GM19468 (cell line): ENCODE data around the gene CACNB2.

ENCODE experiments used
- ATAC-seq: cut with Tn5 transposase; IDR thresholded peaks from one replicate; pipeline ENCODE4 v1.9.1; 2021; ENCODE audit warnings: mild to moderate bottlenecking, moderate library complexity, moderate number of reproducible peaks; ENCODE audit not compliant: unreplicated experiment; ENCODE audit errors: extremely low read depth

Gene CACNB2

GRCh38 chr10:18222866-18223265 is 82.6 kb downstream of the CACNB2 start:
- no peak for ATAC-seq

- no peak for ATAC-seq
Observed at GRCh38 chr10:18223898-18224297, 83.7 kb downstream of the CACNB2 start.

- no peak for ATAC-seq
Observed at GRCh38 chr10:18224626-18225445, 84.6 kb downstream of the CACNB2 start.

- ATAC-seq: no peak
Observed at GRCh38 chr10:18226336-18226735, 86.1 kb downstream of the CACNB2 start.

GRCh38 chr10:18229826-18230225 is 89.6 kb downstream of the CACNB2 start:
- no peak for ATAC-seq

- ATAC-seq: no peak
Observed at GRCh38 chr10:18230794-18231193, 90.6 kb downstream of the CACNB2 start.

GRCh38 chr10:18231480-18231879 is 91.3 kb downstream of the CACNB2 start:
- ATAC-seq: no peak

- no peak for ATAC-seq
Observed at GRCh38 chr10:18233775-18234174, 93.6 kb downstream of the CACNB2 start.

GRCh38 chr10:18235477-18235876 is 95.3 kb downstream of the CACNB2 start:
- no peak for ATAC-seq

GRCh38 chr10:18236756-18237155 is 96.5 kb downstream of the CACNB2 start:
- no peak for ATAC-seq

- ATAC-seq: no peak
Observed at GRCh38 chr10:18238870-18239485, 98.8 kb downstream of the CACNB2 start.

- no peak for ATAC-seq
Observed at GRCh38 chr10:18240185-18240882, 100.1 kb downstream of the CACNB2 start.

GRCh38 chr10:18246967-18247366 is 106.7 kb downstream of the CACNB2 start:
- no peak for ATAC-seq

GRCh38 chr10:18252086-18252485 is 111.9 kb downstream of the CACNB2 start:
- ATAC-seq: no peak

GRCh38 chr10:18254086-18254485 is 113.9 kb downstream of the CACNB2 start:
- ATAC-seq: no peak

- no peak for ATAC-seq
Observed at GRCh38 chr10:18254692-18255091, 114.5 kb downstream of the CACNB2 start.

- ATAC-seq: no peak
Observed at GRCh38 chr10:18260310-18260922, 120.2 kb downstream of the CACNB2 start.

- ATAC-seq: no peak
Observed at GRCh38 chr10:18261063-18261610, 120.9 kb downstream of the CACNB2 start.

- ATAC-seq: no peak
Observed at GRCh38 chr10:18261768-18262231, 121.6 kb downstream of the CACNB2 start.

- ATAC-seq: no peak
Observed at GRCh38 chr10:18264466-18265050, 124.3 kb downstream of the CACNB2 start.
